Transverse colon (tissue), 4 donors: ENCODE results near the gene ATG7.

ENCODE experiments used
- POLR2AphosphoS5 ChIP-seq, 3 donors: sonication (generic); formaldehyde crosslinking; IDR thresholded peaks; one replicate each; pipeline ENCODE4 v1.6.1; 2016; ENCODE audit warnings: antibody characterized with exemption in 3 of 3
- TF ChIP-seq, protein P1 (sequence below), 5 experiments: fragments of 200-600 bp in 3 of 5; fragments of 450-650 bp in 2 of 5; sonication (generic) in 3 of 5; IDR thresholded peaks; 1 replicate in 2 of 5; 2 replicates in 3 of 5; pipeline ENCODE4 v1.5.1; 2016 to 2017; ENCODE audit warnings: antibody characterized with exemption in 5 of 5, inconsistent platforms in 3 of 5, mild to moderate bottlenecking in 2 of 5, moderate library complexity in 1 of 5

DNA sequence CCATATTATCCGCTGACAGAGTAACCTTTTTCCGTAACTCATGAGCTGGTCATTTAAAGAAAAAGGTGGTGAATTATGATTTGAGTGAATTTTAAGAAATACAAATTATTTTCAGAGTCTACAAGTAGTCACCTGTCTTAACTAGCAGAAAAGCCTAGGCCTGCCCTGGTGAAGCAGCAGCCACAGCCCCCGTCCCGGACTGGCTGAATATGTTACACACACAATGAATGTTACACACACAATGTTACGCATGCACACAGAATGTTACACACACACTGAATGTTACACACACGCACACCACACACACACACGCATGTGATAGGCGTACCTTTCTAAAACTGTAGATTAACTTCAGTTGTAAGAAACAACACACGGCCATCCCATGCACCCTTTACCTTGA lies 293.7 kb downstream of the ATG7 start:
- no peak for TF ChIP-seq POLR2AphosphoS5 (IDR thresholded peaks at IDR 0.05)
- TF ChIP-seq, protein P1, sequence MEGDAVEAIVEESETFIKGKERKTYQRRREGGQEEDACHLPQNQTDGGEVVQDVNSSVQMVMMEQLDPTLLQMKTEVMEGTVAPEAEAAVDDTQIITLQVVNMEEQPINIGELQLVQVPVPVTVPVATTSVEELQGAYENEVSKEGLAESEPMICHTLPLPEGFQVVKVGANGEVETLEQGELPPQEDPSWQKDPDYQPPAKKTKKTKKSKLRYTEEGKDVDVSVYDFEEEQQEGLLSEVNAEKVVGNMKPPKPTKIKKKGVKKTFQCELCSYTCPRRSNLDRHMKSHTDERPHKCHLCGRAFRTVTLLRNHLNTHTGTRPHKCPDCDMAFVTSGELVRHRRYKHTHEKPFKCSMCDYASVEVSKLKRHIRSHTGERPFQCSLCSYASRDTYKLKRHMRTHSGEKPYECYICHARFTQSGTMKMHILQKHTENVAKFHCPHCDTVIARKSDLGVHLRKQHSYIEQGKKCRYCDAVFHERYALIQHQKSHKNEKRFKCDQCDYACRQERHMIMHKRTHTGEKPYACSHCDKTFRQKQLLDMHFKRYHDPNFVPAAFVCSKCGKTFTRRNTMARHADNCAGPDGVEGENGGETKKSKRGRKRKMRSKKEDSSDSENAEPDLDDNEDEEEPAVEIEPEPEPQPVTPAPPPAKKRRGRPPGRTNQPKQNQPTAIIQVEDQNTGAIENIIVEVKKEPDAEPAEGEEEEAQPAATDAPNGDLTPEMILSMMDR (IDR thresholded peaks at IDR 0.05) = no peak
